GM12878 (cell line): ENCODE data around the gene ZNF444. TPM values are rescaled to one million over a fixed set of nuclear protein-coding genes. Genes with fewer than 3 reads are reported as not detected.

Experiments
- ATAC-seq: fragments of 200-7000 bp; cut with Tn5 transposase; 3 replicates; pipeline ENCODE4 v1.9.1; 2020; ENCODE audit warnings: mild to moderate bottlenecking, moderate library complexity
- BruUV-seq: library from RNA; stranded (reverse); fragments of 400-500 nt; replicated peaks from 2 replicates; lab custom pipeline; 2021; lab: Mats Ljungman, UMichigan
- CTCF ChIA-PET: fragments of 300-600 bp; sonication (Branson Sonifier 250); formaldehyde crosslinking; extraction: SDS; loops from one replicate; lab custom pipeline; 2021; ENCODE audit warnings: inconsistent platforms; lab: Yijun Ruan, JAX
- POLR2A ChIA-PET: fragments of 350-600 bp; formaldehyde crosslinking; extraction: SDS; loops from one replicate; lab custom pipeline; 2021; ENCODE audit warnings: inconsistent platforms; lab: Charles Lee
- RAD21 ChIA-PET: fragments of 300-600 bp; sonication (Branson Sonifier 250); formaldehyde crosslinking; loops from one replicate; lab custom pipeline; 2023; ENCODE audit warnings: antibody characterized with exemption; ENCODE audit not compliant: unreplicated experiment; lab: Charles Lee
- SMC1A ChIA-PET: fragments of 300-600 bp; sonication (Branson Sonifier 250); formaldehyde crosslinking; loops from one replicate; lab custom pipeline; 2023; ENCODE audit not compliant: unreplicated experiment, uncharacterized antibody; lab: Charles Lee
- DNase-seq: peaks from one replicate; pipeline ENCODE4 v3.0.0-alpha.2; 2011; ENCODE audit warnings: low read depth, low spot score
- FAIRE-seq: peaks from 3 replicates; lab custom pipeline; 2011; peaks lifted over from hg19 to GRCh38; lab: Jason Lieb, UNC
- H2AFZ ChIP-seq: 2 replicates; pipeline ENCODE4 v1.6.0; 2011; ENCODE audit warnings: low read depth, low read length, control low read depth; ENCODE audit not compliant: control insufficient read depth
- H3K27ac ChIP-seq: 2 replicates; pipeline ENCODE4 v1.5.1; 2011; ENCODE audit warnings: control low read depth; ENCODE audit not compliant: control insufficient read depth, insufficient read depth
- H3K27me3 ChIP-seq, 2 experiments: replicated peaks in 1 of 2; 2 replicates each; pipeline versions ENCODE4 v1.6.0 to v1.6.1; 2011; ENCODE audit warnings: low read length in 1 of 2; ENCODE audit not compliant: control insufficient read depth in 2 of 2, insufficient read depth in 2 of 2
- H3K36me3 ChIP-seq, 2 experiments: 2 replicates each; pipeline ENCODE4 v1.5.1; 2011; ENCODE audit warnings: low read length in 1 of 2; ENCODE audit not compliant: control insufficient read depth in 2 of 2, insufficient read depth in 2 of 2
- H3K4me1 ChIP-seq: 2 replicates; pipeline ENCODE4 v1.6.1; 2011; ENCODE audit warnings: mild to moderate bottlenecking, low read length, moderate library complexity, mixed read lengths; ENCODE audit not compliant: control insufficient read depth, insufficient read depth
- H3K4me2 ChIP-seq: 2 replicates; pipeline ENCODE4 v1.6.0; 2011; ENCODE audit warnings: control low read depth; ENCODE audit not compliant: control insufficient read depth, insufficient read depth
- H3K4me3 ChIP-seq: fragments of 200-600 bp; sonication (generic); 2 replicates; pipeline ENCODE4 v1.5.1; 2016
- H3K79me2 ChIP-seq: 2 replicates; pipeline ENCODE4 v1.6.0; 2011; ENCODE audit warnings: low read length; ENCODE audit not compliant: control insufficient read depth, insufficient read depth
- H3K9ac ChIP-seq: 2 replicates; pipeline ENCODE4 v1.8.0; 2011; ENCODE audit warnings: low read length, control low read depth, mixed read lengths; ENCODE audit not compliant: control insufficient read depth, insufficient read depth
- H3K9me3 ChIP-seq: replicated peaks from 3 replicates; pipeline ENCODE4 v1.5.1; 2011; ENCODE audit warnings: mild to moderate bottlenecking, low read length; ENCODE audit not compliant: control insufficient read depth, insufficient read depth
- H4K20me1 ChIP-seq: 2 replicates; pipeline ENCODE4 v1.6.0; 2011; ENCODE audit not compliant: control insufficient read depth, insufficient read depth
- BHLHE40 ChIP-seq, 2 experiments: fragments of 450-650 bp in 1 of 2; IDR thresholded peaks; 2 replicates each; pipeline ENCODE4 v1.6.1; 2011 to 2017; ENCODE audit warnings: low read depth in 2 of 2, borderline replicate concordance in 1 of 2, improper control_type of control experiment in 1 of 2, low read length in 1 of 2, mild to moderate bottlenecking in 1 of 2
- CEBPB ChIP-seq, 2 experiments: fragments of 150-350 bp in 1 of 2; IDR thresholded peaks; 2 replicates each; pipeline ENCODE4 v1.6.1; 2012 to 2014; ENCODE audit warnings: low read depth in 2 of 2, low read length in 2 of 2, borderline replicate concordance in 1 of 2, inconsistent platforms in 1 of 2
- EED ChIP-seq: sonication (generic); IDR thresholded peaks from 2 replicates; pipeline ENCODE4 v1.6.1; 2016; ENCODE audit warnings: antibody characterized with exemption, low read depth
- GATAD2B ChIP-seq: fragments of 450-650 bp; conservative IDR thresholded peaks from 2 replicates; pipeline ENCODE4 v1.6.1; 2017; ENCODE audit warnings: low read depth, mild to moderate bottlenecking, moderate library complexity
- MAX ChIP-seq: IDR thresholded peaks from 2 replicates; pipeline ENCODE4 v1.6.1; 2012; ENCODE audit warnings: low read depth, low read length, improper control_type of control experiment
- MEF2B ChIP-seq: fragments of 450-650 bp; IDR thresholded peaks from 2 replicates; pipeline ENCODE4 v1.6.1; 2018; ENCODE audit warnings: mild to moderate bottlenecking, moderate library complexity; ENCODE audit not compliant: partially characterized antibody, poor library complexity, severe bottlenecking
- NFXL1 ChIP-seq: fragments of 450-650 bp; IDR thresholded peaks from 2 replicates; pipeline ENCODE4 v1.6.1; 2017; ENCODE audit warnings: antibody characterized with exemption, mild to moderate bottlenecking, borderline replicate concordance
- NFYB ChIP-seq: IDR thresholded peaks from 2 replicates; pipeline ENCODE4 v1.6.1; 2011; ENCODE audit warnings: low read depth, mild to moderate bottlenecking, low read length, improper control_type of control experiment, moderate library complexity; ENCODE audit not compliant: insufficient read depth
- POLR2A ChIP-seq: IDR thresholded peaks from 2 replicates; pipeline ENCODE4 v1.6.1; 2011; ENCODE audit warnings: low read depth, mild to moderate bottlenecking, low read length
- RB1 ChIP-seq: fragments of 450-650 bp; formaldehyde crosslinking; IDR thresholded peaks from 2 replicates; pipeline ENCODE4 v1.6.1; 2017; ENCODE audit warnings: mild to moderate bottlenecking, borderline replicate concordance
- RCOR1 ChIP-seq: conservative IDR thresholded peaks from 2 replicates; pipeline ENCODE4 v1.6.1; 2012; ENCODE audit warnings: low read depth, low read length, improper control_type of control experiment
- SKIL ChIP-seq: fragments of 450-650 bp; IDR thresholded peaks from 2 replicates; pipeline ENCODE4 v1.6.1; 2017; ENCODE audit warnings: mild to moderate bottlenecking, low read depth, inconsistent platforms; ENCODE audit not compliant: poor library complexity, severe bottlenecking
- SMAD1 ChIP-seq: fragments of 450-650 bp; IDR thresholded peaks from 2 replicates; pipeline ENCODE4 v1.6.1; 2018; ENCODE audit warnings: mild to moderate bottlenecking, low read depth; ENCODE audit not compliant: partially characterized antibody
- SMC3 ChIP-seq: IDR thresholded peaks from 2 replicates; pipeline ENCODE4 v1.6.1; 2011; ENCODE audit warnings: low read length, improper control_type of control experiment, borderline replicate concordance
- SREBF2 ChIP-seq: IDR thresholded peaks from 2 replicates; pipeline ENCODE4 v1.6.1; 2012; ENCODE audit warnings: mild to moderate bottlenecking, low read length
- SRF ChIP-seq, 2 experiments: IDR thresholded peaks; 2 replicates each; pipeline ENCODE4 v1.6.1; 2011; ENCODE audit warnings: low read depth in 2 of 2, low read length in 2 of 2, mild to moderate bottlenecking in 1 of 2, moderate library complexity in 1 of 2
- WGBS: methylation state at CpG from one replicate; pipeline ENCODE4 v1.1.6; 2016; ENCODE audit warnings: low lambda C conversion rate; ENCODE audit not compliant: insufficient replicate concordance, insufficient coverage; ENCODE audit errors: missing lambda C conversion rate; 5-methylcytosine and 5-hydroxymethylcytosine counted together
- in situ Hi-C: fragments of 300-500 bp; cut with MboI; formaldehyde crosslinking; loops from 9 replicates; pipeline ENCODE4 v1.14.3; 2018; ENCODE audit warnings: mixed read lengths
- intact Hi-C: fragments of 100-400 bp; cut with micrococcal nuclease; formaldehyde crosslinking; loops from one replicate; pipeline ENCODE4 v1.14.2; 2022; ENCODE audit not compliant: unreplicated experiment
- polyA plus RNA-seq, 11 experiments: library from polyadenylated mRNA; depleted of rRNA in 4 of 11; unstranded in 6 of 11; stranded (reverse) in 5 of 11; fragments of >200 nt; fragmentation: Nextera tagmentation in 4 of 11; fragmentation: Illumina TruSeq in 1 of 11; extraction: Ambion mirVana in 4 of 11; extraction: Trizol in 1 of 11; gene quantifications; 1 replicate in 1 of 11; 2 replicates in 10 of 11; pipeline versions ENCODE4 v1.2.1 to v1.2.3, GENCODE V29; 2011 to 2016; ENCODE audit warnings: inconsistent platforms in 2 of 11, missing spikeins in 2 of 11, low read depth in 1 of 11
- total RNA-seq, 4 experiments: library from RNA; depleted of rRNA in 3 of 4; stranded (reverse); fragments of >200 nt in 3 of 4; fragmentation: Illumina TruSeq in 1 of 4; extraction: Trizol in 1 of 4; gene quantifications; 2 replicates each; pipeline versions ENCODE4 v1.2.1 to v1.2.3, GENCODE V29; 2013 to 2021
- TF ChIP-seq, protein P1 (sequence below): fragments of 450-650 bp; IDR thresholded peaks from 2 replicates; pipeline ENCODE4 v1.6.1; 2016; ENCODE audit warnings: mild to moderate bottlenecking

ZNF444 gene
- total and polyA plus RNA-seq, 10 of the 15 experiments (the other 5 are each of a cell fraction or from before 2014, with no cell fraction given), result 0.45 to 28.2 (median 11.6) TPM

DNA sequence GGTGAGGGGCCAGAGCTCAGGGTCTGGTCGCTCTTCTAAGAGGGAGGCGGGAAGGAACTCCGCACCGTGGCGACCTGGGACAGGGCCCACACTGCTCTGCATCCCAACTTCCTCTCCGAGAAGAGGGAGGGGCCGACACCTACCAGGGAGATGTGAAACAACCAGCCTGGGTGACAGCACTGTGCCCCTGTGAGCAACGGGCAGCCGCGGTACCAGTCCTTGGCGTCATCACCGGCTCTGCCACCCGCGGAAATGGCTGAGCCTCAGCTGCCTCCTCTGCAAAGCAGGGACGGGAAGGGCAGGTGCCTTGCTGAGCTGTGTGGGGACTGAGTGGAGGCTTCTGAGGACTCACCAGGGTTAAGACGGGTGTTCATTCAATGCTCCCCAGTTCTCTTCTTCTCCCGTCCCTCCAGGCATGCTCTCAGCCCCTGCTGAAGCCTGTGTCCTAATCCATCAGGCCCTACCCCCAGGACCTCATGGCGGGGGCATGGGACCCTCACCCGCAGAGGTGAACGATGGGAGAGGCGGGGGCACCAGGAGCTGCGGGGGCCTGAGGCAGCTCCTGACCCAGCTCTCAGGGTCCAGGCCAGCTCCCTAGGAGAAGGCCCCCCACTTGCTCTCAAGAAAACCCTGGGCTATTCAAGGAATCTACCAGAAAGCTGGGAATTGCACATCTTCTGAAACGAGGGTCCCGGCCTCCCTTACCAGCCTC lies 29.3 kb upstream of the ZNF444 start:
- RAD21 ChIA-PET, result interaction anchor here (0.7 kb wide), 1 partner anchor 479 kb away, joined by 3 read pairs; no protein-coding TSS in a partner anchor
- TF ChIP-seq MAX (no peak), BHLHE40 (IDR thresholded peaks at IDR 0.05; ENCODE audit: borderline replicate concordance in 1 of 2, low read depth in 2 of 2, low read length in 1 of 2) (peak in 1 of 2 experiments; percentile 25; a peak in 1 of 4 replicates), NFXL1 (no peak), RCOR1 (no peak), SREBF2 (no peak), CEBPB (IDR thresholded peaks at IDR 0.05; ENCODE audit: borderline replicate concordance in 1 of 2, low read depth in 2 of 2, low read length in 2 of 2) (no peak), EED (no peak), POLR2A (peak; percentile 35; the same call in 1 of the 2 replicates), RB1 (no peak), MEF2B (no peak), NFYB (peak; percentile 69), SMAD1 (no peak), GATAD2B (0 out of 2 replicates have a peak, but pooled peaks have one; percentile 11), SRF (IDR thresholded peaks at IDR 0.05; ENCODE audit: low read depth in 2 of 2, low read length in 2 of 2) (no peak), SMC3 (no peak), SKIL (no peak)
- TF ChIP-seq, protein P1, sequence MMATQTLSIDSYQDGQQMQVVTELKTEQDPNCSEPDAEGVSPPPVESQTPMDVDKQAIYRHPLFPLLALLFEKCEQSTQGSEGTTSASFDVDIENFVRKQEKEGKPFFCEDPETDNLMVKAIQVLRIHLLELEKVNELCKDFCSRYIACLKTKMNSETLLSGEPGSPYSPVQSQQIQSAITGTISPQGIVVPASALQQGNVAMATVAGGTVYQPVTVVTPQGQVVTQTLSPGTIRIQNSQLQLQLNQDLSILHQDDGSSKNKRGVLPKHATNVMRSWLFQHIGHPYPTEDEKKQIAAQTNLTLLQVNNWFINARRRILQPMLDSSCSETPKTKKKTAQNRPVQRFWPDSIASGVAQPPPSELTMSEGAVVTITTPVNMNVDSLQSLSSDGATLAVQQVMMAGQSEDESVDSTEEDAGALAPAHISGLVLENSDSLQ, result peak; percentile 98

More for the DNA sequence above, 29.3 kb upstream of the ZNF444 start:
- H3K9ac ChIP-seq, result peak overlapping the region; percentile 50; the same call in 1 of the 2 replicates
- ChIA-PET CTCF (no interaction called here), POLR2A (interaction anchor here (0.8 to 1.3 kb wide), 3 partner anchors 11 to 29 kb away, joined by 3 to 5 read pairs (median 5); partner anchors contain the start of gene ZNF444), SMC1A (interaction anchor here (1.3 kb wide), 1 partner anchor 45 kb away, joined by 3 read pairs; no protein-coding TSS in a partner anchor)
- H3K4me3 ChIP-seq, result peak overlapping the region; percentile 56; the same call in 1 of the 2 replicates
- no peaks in the 10 kb centered on the region for H3K27me3 ChIP-seq
- H4K20me1 ChIP-seq, result no peaks in the 10 kb centered on the region; the same call in 1 of the 2 replicates
- H3K4me1 ChIP-seq, result peaks cover 44% of the 10 kb centered on the region
- H3K27ac ChIP-seq, result peak overlapping the region; percentile 68
- no peaks in the 10 kb centered on the region for H3K9me3 ChIP-seq
- FAIRE-seq (peak; percentile 70), DNase-seq (no peak), ATAC-seq (peak; percentile 94)
- no TSS peak for BruUV-seq
- H3K36me3 ChIP-seq, result peaks cover 0 to 5% of the 10 kb centered on the region in 2 experiments; a peak in 3 of 4 replicates
- no peak overlapping the region for H2AFZ ChIP-seq
- H3K4me2 ChIP-seq, result peak overlapping the region; percentile 93
- WGBS, result 26% methylated on average over 22 of the region's 24 CpGs
- intact Hi-C loops, result no loop called here
- H3K79me2 ChIP-seq, result peaks cover 79% of the 10 kb centered on the region
- in situ Hi-C loops, result no loop called here
